SW480 (cell line): ENCODE results near the gene SPEM1.
A peak's percentile ranks its signal among the peaks of the same experiment; 100 is the strongest.

Source experiments
- DNase-seq: peaks from one replicate; pipeline ENCODE4 v3.0.0-alpha.2; 2016; ENCODE audit warnings: low spot score

The SPEM1 gene

DNA sequence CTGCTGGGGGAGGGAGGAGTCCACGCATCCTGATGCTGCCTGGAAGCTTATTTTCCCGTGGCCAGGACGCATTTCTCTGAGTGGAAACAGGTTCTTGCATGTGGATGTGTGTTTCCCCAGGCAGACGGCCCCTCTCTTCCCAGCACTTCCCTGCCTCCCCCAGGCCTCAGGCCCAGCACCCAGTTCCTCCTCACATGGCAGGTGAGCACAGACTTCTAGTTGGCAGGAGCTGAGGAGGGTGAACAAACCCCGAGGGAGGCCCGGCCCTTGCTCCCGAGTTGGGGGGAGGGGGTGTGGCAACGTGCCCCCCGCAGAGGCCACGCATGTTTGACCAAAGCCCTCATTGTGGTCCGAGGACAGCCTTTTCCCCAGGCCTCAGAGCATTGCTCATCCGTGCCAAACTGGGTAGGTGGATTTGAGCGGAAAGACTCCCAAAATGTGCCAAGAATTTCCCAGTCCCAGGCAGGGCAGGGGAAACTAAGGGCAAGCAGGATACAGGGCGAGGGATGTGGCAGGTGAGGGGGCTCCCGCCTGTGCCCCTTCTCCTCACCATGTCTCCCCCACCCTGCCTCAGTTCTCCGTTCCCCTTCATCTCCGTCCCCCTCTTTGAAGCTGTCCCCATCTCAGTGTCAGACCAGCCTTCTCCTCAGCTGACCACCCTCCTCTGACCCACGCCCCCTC is 1.5 kb upstream of the SPEM1 start:
- DNase-seq, result no peak

GRCh38 chr17:7421186-7421585 is 1.1 kb downstream of the SPEM1 start:
- no peak for DNase-seq

- no peak for DNase-seq
These were observed 3.6 kb downstream of the SPEM1 start for GRCh38 chr17:7423679-7424078.

DNA sequence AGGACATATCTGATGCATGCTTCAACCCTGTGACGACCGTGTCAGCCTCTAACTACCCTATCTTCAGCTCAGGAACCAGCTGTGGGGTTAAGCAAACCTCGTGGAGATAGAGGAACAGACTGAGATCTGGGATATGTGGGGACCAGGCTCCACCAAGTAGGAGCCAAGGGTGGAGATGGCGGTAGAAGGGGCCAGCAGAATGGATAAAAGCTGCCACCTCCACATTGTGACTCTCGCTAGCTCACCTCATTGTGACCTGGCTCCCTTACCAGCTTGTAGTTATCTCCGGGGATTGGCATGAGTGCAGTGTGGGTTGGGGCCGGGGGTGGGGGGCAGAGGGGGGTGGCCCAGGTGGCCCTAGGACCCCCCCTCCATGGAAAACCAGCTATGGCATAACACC is 5.2 kb downstream of the SPEM1 start, which contains the start of gene SPEM2:
TSS of gene SPEM2 (plus strand) at position 301 of the 400 bp plus-strand sequence. CDS start at position 374, 73 bp downstream.
- no peak for DNase-seq

GRCh38 chr17:7425756-7426155 is 5.6 kb downstream of the SPEM1 start:
- DNase-seq, result no peak

GRCh38 chr17:7426203-7426863 is 6.2 kb downstream of the SPEM1 start:
- no peak for DNase-seq

DNA sequence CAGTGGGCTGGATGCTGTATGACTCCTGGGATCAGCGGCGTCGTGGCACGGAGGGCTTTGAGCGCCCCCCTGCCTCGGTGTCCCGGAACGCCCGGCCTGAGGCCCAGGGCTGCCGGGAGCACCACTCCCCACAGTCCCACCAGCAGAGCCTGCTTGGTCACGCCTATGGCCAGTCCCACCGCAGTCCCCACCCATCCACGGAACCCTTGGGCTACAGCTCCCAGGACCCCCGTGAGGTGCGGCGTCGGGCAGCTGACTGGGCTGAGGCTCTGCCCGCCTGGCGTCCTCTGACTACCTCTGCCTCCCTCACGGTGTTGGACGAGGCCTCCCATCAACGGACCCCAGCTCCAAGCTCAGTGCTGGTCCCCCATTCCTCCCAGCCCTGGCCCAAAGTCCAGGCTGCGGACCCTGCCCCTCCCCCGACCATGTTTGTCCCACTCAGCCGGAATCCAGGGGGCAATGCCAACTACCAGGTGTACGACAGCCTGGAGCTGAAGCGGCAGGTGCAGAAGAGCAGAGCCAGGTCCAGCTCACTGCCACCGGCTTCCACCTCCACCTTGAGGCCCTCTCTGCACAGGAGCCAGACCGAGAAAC is 6.9 kb downstream of the SPEM1 start:
- DNase-seq, result no peak

DNA sequence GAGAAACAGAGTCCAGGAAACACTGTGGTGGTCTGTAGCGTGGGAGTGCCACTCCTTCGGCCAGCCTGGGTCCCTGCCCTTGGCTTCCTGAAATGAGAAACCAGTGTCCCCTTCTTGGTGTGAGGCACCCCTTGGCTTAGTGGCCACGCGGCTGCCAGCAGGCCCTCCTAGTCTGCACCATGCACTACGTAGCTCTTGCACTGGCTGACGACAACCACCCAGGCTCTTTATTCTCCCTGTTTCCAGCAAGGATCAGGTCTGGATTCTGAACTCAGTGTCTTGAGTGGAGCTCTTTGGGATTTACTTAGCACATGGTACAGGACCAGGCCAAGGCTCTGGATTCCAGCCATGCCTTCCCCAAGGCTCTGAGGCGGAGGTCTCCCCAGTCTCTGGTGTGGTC is 7.4 kb downstream of the SPEM1 start:
- no peak for DNase-seq

GRCh38 chr17:7428557-7428956 is 8.4 kb downstream of the SPEM1 start, which contains the start of gene SPEM3:
Gene SPEM3 (plus strand): TSS chr17:7428857. CDS start chr17:7428903, 46 bp downstream.
- no peak for DNase-seq

DNA sequence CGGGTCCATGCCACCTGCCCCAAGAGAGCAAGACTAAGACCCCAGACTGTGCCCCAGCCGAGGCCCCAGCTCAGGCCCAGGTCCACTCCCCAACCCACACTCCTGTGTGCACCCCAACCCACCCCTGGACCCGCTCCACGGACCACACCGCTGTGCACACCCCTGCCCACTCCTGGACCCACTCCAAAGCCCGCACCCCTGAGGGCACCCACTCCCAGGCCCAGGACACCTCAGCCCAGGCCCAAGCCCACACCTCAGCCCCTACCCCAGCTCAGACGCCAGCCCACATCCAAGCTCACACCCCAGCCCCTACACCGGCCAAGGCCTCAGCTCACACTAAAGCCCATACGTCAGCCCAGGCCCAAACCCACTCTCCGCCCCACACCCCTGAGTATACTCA is 9.6 kb downstream of the SPEM1 start:
- DNase-seq, result no peak

DNA sequence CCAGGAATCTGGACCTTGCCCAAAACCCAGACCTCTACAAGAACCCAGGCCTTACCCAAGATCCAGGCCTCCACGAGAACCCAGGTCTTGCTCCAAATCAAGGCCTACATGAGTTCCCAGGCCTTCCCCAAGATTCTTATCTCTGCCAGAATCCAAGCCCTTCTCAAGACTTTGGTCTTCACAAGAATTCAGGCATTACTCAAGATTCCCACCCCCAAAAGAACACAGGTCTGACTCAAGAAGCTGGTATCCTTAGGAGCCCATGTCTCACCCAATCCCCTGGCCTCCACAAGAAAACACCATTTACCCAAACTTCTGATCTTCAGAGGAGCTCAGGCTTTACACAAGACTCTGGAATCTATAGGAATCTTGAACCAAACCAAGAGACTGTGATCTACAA is 11.1 kb downstream of the SPEM1 start:
- DNase-seq, result no peak

GRCh38 chr17:7432296-7432695 is 12.2 kb downstream of the SPEM1 start:
- DNase-seq, result no peak

GRCh38 chr17:7435676-7436555 is 15.8 kb downstream of the SPEM1 start:
- DNase-seq, result peak; percentile 78

DNA sequence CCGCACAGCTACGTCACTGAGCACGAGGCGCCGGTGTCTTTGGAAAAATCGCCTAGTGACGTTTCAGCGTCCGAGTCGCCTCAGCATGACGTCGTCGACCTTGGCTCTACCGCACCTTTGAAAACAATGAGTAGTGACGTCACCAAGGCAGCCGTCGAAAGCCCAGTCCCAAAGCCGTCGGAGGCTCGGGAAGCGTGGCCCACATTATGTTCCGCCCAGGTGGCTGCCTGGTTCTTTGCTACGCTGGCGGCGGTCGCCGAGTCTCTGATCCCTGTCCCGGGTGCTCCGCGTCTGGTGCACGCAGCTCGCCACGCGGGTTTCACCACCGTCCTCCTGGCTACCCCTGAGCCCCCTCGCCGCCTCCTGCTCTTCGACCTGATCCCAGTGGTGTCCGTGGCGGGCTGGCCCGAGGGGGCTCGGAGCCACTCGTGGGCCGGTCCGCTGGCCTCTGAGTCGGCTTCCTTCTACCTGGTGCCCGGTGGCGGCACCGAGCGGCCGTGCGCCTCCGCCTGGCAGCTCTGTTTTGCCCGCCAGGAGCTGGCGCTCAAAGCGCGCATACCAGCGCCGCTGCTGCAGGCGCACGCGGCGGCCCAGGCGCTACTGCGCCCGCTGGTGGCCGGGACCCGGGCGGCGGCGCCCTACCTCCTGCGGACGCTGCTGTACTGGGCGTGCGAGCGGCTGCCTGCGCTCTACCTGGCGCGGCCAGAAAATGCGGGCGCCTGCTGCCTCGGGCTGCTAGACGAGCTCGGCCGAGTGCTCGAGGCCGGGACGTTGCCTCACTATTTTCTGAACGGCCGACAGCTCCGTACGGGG is 16.6 kb downstream of the SPEM1 start:
- peak; percentile 88 for DNase-seq

DNA sequence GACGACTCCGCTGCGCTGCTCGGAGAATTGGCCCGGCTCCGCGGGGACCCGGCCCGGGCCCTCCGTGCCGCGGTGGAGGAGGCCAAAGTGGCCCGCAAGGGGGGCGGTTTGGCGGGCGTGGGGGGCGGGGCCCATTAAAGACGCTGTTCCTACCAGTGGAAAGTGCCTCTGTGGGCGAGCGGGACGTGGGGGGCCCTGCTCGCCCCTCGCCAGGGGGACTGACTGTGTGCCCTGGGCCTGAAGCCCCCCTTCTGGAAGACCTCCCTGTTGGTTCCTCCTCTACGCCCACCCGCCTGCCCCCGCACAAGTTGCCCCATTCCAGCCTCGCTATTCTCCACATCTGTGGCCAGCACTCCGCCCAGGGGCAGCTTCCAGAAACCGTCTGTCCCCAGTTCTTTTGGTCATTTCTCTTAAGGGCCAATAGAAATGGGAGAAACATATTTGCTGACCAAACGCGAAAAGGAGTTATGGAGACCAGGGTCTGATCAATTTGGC is 17.3 kb downstream of the SPEM1 start:
- no peak for DNase-seq

GRCh38 chr17:7437950-7438614 is 18.0 kb downstream of the SPEM1 start:
- no peak for DNase-seq

GRCh38 chr17:7438656-7439460 is 18.7 kb downstream of the SPEM1 start:
- DNase-seq, result no peak

GRCh38 chr17:7439462-7440112 is 19.5 kb downstream of the SPEM1 start, which contains the start of gene FGF11:
Gene FGF11 (plus strand): TSS chr17:7439512. CDS start chr17:7439621, 109 bp downstream.
- no peak for DNase-seq
